Measurements from ENCODE around the gene GASK1A.

The GASK1A gene

DNA sequence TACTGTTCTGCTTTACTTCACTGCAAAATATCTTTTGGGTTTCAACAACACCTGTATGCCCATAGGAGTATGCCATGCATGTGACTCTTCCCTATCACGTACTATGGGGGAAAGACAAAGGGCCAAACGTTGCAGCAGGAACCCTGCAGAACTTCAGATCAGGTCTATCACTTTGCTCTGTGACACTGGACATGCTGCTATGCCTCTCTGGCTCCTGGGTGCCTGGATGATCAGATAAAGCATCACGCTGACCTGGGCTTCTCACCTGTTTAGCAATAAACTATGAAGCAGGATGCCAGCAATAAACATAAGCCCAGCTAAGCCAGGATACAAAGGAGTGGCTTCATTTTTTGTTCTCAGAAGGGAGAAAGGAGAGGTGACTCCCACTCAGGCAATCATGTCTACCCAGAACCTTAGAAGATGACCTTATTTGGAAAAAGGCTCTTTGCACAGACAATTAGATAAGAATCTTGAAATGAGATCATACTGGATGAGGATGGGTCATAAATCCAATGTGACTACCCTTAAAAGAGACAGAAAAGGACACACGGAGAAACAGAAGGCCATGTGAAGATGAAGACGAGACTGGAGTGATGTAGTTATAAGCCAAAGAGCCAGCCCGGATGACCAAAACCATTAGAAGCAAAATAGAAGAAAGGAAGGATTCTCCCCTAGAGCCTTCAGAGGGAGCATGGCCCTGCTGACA is 107.5 kb downstream of the GASK1A start:
- in situ Hi-C loops (cut with MboI; ENCODE audit: low pct_unique_long_range_greater_than_20kb, low sequenced_read_pairs, unreplicated experiment), result no loop called here
- no peak for DNase-seq (ENCODE audit: low spot score)
- TF ChIP-seq, protein P1, sequence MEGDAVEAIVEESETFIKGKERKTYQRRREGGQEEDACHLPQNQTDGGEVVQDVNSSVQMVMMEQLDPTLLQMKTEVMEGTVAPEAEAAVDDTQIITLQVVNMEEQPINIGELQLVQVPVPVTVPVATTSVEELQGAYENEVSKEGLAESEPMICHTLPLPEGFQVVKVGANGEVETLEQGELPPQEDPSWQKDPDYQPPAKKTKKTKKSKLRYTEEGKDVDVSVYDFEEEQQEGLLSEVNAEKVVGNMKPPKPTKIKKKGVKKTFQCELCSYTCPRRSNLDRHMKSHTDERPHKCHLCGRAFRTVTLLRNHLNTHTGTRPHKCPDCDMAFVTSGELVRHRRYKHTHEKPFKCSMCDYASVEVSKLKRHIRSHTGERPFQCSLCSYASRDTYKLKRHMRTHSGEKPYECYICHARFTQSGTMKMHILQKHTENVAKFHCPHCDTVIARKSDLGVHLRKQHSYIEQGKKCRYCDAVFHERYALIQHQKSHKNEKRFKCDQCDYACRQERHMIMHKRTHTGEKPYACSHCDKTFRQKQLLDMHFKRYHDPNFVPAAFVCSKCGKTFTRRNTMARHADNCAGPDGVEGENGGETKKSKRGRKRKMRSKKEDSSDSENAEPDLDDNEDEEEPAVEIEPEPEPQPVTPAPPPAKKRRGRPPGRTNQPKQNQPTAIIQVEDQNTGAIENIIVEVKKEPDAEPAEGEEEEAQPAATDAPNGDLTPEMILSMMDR (IDR thresholded peaks at IDR 0.05; ENCODE audit: extremely low read depth, insufficient read depth, missing control alignments), result no peak

DNA sequence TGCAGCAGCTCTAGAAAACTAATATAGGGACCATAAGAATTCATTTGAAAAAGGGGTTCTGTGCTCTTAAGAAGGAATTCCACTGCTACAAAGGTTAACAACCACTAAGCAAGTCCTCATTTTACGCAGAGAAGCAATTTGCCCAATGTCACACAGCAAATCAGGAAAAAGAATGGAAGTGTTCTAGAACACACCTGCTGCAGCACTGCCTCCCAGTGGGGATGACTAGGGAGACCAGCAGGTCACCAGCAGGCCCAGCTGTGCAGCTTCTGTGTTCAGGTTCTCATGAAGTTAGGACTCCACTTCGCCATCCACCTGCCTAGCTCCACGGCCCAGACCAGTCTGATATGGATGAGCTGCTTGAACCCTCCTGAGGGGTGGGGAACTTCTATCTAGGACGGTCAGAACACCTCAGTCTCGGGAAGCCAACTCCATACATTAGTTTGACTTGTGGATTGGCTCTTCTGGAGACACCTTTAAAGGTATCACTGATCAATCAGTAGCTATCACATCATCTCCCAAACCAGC is 108.2 kb downstream of the GASK1A start:
- DNase-seq (ENCODE audit: low spot score), result no peak
- TF ChIP-seq, protein P1 (IDR thresholded peaks at IDR 0.05; ENCODE audit: extremely low read depth, insufficient read depth, missing control alignments), result peak; percentile 10
- in situ Hi-C loops (cut with MboI; ENCODE audit: low pct_unique_long_range_greater_than_20kb, low sequenced_read_pairs, unreplicated experiment), result no loop called here

DNA sequence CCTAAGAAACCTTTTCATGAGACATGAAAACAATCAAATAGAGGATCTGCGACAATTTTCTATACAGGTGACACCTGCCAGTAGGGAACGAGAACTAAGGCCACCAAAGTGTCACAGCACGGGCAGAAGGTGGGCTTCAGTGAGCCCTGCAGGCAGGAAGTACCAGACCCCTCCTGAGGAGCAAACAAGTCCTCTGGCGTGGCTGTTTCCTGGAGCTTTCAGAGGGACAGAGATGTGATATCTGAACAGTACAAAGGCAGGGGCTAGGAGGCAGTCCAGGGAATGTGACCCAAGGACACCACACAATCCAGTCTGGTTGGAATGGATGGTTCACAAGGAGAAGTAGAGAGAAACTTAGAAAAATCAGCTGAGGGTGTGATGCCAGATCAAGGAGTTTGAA is 110.0 kb downstream of the GASK1A start:
- no peak for DNase-seq (ENCODE audit: low spot score)
- in situ Hi-C loops (cut with MboI; ENCODE audit: low pct_unique_long_range_greater_than_20kb, low sequenced_read_pairs, unreplicated experiment), result no loop called here
- TF ChIP-seq, protein P1 (IDR thresholded peaks at IDR 0.05; ENCODE audit: extremely low read depth, insufficient read depth, missing control alignments), result no peak

DNA sequence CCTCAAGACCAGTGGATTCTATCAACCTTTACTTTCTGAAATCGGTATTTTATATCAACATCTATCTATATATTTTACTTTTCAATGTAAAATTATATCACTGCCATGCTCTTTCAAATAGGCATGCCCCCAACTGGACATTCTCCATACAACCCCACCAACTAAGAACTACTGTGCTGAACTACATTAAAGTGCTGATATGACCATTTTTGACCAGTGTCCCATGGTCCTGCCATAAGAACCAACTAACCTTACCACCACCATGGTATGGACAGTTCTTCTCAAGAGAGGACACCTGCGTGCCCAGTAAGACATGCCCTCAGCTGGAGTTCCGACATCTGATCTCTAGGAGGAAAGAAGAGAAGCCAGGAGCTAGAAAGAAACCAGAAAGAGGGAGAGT is 111.1 kb downstream of the GASK1A start:
- in situ Hi-C loops (cut with MboI; ENCODE audit: low pct_unique_long_range_greater_than_20kb, low sequenced_read_pairs, unreplicated experiment), result no loop called here
- TF ChIP-seq, protein P1 (IDR thresholded peaks at IDR 0.05; ENCODE audit: extremely low read depth, insufficient read depth, missing control alignments), result no peak
- no peak for DNase-seq (ENCODE audit: low spot score)

DNA sequence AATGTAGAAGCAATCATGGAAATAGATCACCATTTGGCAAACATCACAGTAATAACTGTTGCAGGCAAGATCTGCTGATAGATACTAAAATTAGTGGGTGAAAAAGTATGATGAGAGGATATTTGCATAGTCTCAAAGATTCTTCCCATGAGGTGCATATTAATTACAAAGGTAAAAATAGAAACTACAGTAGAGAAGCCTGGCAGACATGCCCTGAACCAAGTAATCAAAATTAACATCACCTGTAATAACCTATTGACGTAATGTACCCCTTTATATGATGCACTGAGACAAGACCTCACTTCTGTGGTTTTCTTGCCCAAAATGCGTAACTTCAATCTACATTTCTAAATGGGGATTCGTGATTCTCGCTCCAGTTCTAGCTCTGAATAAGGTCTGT is 112.4 kb downstream of the GASK1A start:
- no peak for DNase-seq (ENCODE audit: low spot score)
- in situ Hi-C loops (cut with MboI; ENCODE audit: low pct_unique_long_range_greater_than_20kb, low sequenced_read_pairs, unreplicated experiment), result no loop called here
- TF ChIP-seq, protein P1 (IDR thresholded peaks at IDR 0.05; ENCODE audit: extremely low read depth, insufficient read depth, missing control alignments), result no peak

DNA sequence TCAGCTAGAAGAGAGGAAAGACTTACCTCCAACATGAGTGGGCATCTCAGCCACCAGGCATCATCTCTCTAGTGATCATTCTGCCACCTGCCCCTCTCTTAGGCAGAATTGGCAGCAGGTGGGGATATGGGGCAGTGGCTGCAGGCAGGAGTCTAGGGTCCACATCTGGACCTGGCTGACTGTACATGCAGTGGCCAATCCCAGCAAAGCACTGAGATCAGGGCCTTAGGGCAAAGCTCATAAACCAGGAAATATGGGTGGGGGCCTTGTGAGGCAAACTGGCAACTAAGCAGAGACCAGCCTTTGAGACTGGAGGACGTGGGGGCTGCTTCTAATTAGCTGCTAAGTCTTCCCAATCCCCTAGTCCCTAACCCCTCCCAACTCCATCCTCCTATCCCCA is 113.9 kb downstream of the GASK1A start:
- DNase-seq (ENCODE audit: low spot score), result no peak
- in situ Hi-C loops (cut with MboI; ENCODE audit: low pct_unique_long_range_greater_than_20kb, low sequenced_read_pairs, unreplicated experiment), result no loop called here
- TF ChIP-seq, protein P1 (IDR thresholded peaks at IDR 0.05; ENCODE audit: extremely low read depth, insufficient read depth, missing control alignments), result no peak

All from GM13977 (cell line).